Kidney epithelial cell (primary cell): ENCODE data around the gene TEX44. TPM values are rescaled to one million over a fixed set of nuclear protein-coding genes. Genes with fewer than 3 reads are reported as not detected.
"Not testable (repeated sequence)": the region's sequence is repeated elsewhere in the genome, so short reads cannot be mapped to it uniquely, and the experiment has no call there.

Experiments
- DNase-seq: peaks from one replicate; pipeline ENCODE4 v3.0.0-alpha.2; 2010; ENCODE audit warnings: low read depth
- H3K27me3 ChIP-seq: 2 replicates; pipeline ENCODE4 v1.6.0; 2011; ENCODE audit warnings: low read length; ENCODE audit not compliant: control insufficient read depth, insufficient read depth
- H3K36me3 ChIP-seq: 2 replicates; pipeline ENCODE4 v1.5.1; 2011; ENCODE audit warnings: low read length; ENCODE audit not compliant: control insufficient read depth, insufficient read depth
- H3K4me3 ChIP-seq: 2 replicates; pipeline ENCODE4 v1.5.1; 2011; ENCODE audit warnings: low read depth, mild to moderate bottlenecking, control low read depth, low read length
- CTCF ChIP-seq: IDR thresholded peaks from 2 replicates; pipeline ENCODE4 v1.5.1; 2011; ENCODE audit warnings: mild to moderate bottlenecking, moderate library complexity, low read length, control low read depth, inconsistent platforms; ENCODE audit not compliant: insufficient read depth, poor library complexity, severe bottlenecking
- total RNA-seq: library from RNA; depleted of rRNA; stranded (reverse); fragments of >200 nt; gene quantifications from 2 replicates; pipeline ENCODE4 v1.2.3, GENCODE V29; 2015

Gene TEX44
- total RNA-seq, 1 donor from 2014 or later: not detected

GRCh38 chr2:231568785-231569435 lies 23.8 kb upstream of the TEX44 start:
- H3K36me3 ChIP-seq: no peaks in the 10 kb centered on the region
- no peak for TF ChIP-seq CTCF
- no peak overlapping the region for H3K4me3 ChIP-seq
- no peaks in the 10 kb centered on the region for H3K27me3 ChIP-seq
- no peak for DNase-seq

GRCh38 chr2:231570915-231571314 lies 21.7 kb upstream of the TEX44 start:
- H3K27me3 ChIP-seq, H3K4me3 ChIP-seq, DNase-seq, H3K36me3 ChIP-seq: not testable (repeated sequence)

- no peak overlapping the region for H3K4me3 ChIP-seq
- no peak for TF ChIP-seq CTCF
- no peaks in the 10 kb centered on the region for H3K27me3 ChIP-seq
- no peaks in the 10 kb centered on the region for H3K36me3 ChIP-seq
- DNase-seq: no peak
Observed at GRCh38 chr2:231571661-231572191, 20.9 kb upstream of the TEX44 start.

GRCh38 chr2:231573096-231573495 lies 19.6 kb upstream of the TEX44 start:
- Histone ChIP-seq H3K4me3 (no peak overlapping the region), H3K27me3 (no peaks in the 10 kb centered on the region), H3K36me3 (no peaks in the 10 kb centered on the region)
- no peak for DNase-seq
- TF ChIP-seq CTCF: no peak

- no peak for DNase-seq
- Histone ChIP-seq H3K27me3 (no peaks in the 10 kb centered on the region), H3K36me3 (no peaks in the 10 kb centered on the region), H3K4me3 (no peak overlapping the region)
- no peak for TF ChIP-seq CTCF
Observed at GRCh38 chr2:231573698-231574421, 18.8 kb upstream of the TEX44 start.

GRCh38 chr2:231575612-231576256 lies 16.9 kb upstream of the TEX44 start:
- TF ChIP-seq CTCF: no peak
- DNase-seq: no peak
- Histone ChIP-seq H3K4me3 (no peak overlapping the region), H3K36me3 (no peaks in the 10 kb centered on the region), H3K27me3 (peaks cover 3% of the 10 kb centered on the region)
